Measurements from ENCODE around the gene RBFOX2. TPM values are rescaled to one million over a fixed set of nuclear protein-coding genes. Genes with fewer than 3 reads are reported as not detected.

RBFOX2 gene
- total and polyA plus RNA-seq, 11 donors, result 31.0 to 102 (median 84.0) TPM

DNA sequence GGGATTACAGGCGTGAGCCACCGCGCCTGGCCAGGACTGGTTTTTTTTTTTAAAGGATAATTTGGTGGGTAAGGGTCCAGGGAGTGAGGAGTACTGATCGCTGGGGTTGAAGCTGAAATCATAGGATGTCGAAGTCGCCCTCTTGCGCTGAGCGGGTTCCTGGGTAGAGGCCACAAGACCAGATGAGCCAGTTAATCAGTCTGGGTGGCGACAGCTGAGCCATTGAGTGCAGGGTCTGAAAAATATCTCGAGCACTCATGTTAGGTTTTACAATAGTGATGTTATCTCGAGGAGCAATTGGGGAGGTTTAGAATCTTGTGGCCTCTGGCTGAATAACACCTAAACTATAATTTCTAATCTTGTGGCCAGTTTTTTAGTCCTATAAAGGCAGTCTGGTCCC, 303.1 kb downstream of the RBFOX2 start:
- intact Hi-C loops (cut with DNase I), result loop anchor here in 1 of 10 donors (10.0 kb wide), 1 partner anchor 91 kb away; no protein-coding TSS in a partner anchor
- WGBS, 4 donors, result 82 to 85% (median 85%) methylated on average over 11 of the region's 11 CpGs
- DNase-seq (no peak), ATAC-seq (no peak)
- Histone ChIP-seq H3K9me3 (no peaks in the 10 kb centered on the region), H3K36me3 (no peaks in the 10 kb centered on the region), H3K4me1 (peaks cover 0 to 3% (median 0%) of the 10 kb centered on the region in 12 donors), H3K27ac (no peak overlapping the region), H3K27me3 (no peaks in the 10 kb centered on the region), H3K4me3 (no peak overlapping the region)
- TF ChIP-seq, protein P1, sequence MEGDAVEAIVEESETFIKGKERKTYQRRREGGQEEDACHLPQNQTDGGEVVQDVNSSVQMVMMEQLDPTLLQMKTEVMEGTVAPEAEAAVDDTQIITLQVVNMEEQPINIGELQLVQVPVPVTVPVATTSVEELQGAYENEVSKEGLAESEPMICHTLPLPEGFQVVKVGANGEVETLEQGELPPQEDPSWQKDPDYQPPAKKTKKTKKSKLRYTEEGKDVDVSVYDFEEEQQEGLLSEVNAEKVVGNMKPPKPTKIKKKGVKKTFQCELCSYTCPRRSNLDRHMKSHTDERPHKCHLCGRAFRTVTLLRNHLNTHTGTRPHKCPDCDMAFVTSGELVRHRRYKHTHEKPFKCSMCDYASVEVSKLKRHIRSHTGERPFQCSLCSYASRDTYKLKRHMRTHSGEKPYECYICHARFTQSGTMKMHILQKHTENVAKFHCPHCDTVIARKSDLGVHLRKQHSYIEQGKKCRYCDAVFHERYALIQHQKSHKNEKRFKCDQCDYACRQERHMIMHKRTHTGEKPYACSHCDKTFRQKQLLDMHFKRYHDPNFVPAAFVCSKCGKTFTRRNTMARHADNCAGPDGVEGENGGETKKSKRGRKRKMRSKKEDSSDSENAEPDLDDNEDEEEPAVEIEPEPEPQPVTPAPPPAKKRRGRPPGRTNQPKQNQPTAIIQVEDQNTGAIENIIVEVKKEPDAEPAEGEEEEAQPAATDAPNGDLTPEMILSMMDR (IDR thresholded peaks at IDR 0.05), result no peak
- no peak for TF ChIP-seq POLR2A (IDR thresholded peaks at IDR 0.05)

DNA sequence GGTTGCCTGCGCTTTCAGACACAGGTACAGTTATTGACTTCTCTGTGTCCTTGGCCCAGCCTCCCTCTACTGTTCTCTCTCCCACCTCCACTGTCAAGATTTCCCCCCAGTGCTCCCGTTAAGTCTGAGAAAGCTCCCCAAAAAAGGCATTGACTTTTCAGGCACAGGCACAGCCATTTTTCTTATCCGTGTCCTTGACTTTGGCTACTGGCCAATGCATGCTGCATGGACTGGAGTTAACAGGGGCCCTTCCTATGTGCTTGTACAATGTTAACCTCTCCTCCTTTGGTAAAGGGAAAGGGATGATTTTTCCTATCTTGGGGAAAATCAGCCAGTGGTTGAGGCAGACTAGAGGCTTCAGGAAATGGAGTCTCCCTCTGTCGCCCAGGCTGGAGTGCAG, 306.7 kb downstream of the RBFOX2 start:
- TF ChIP-seq, protein P1 (IDR thresholded peaks at IDR 0.05), result no peak
- TF ChIP-seq POLR2A (IDR thresholded peaks at IDR 0.05), result no peak
- Histone ChIP-seq H3K27ac (no peak overlapping the region), H3K36me3 (no peaks in the 10 kb centered on the region), H3K9me3 (no peaks in the 10 kb centered on the region), H3K4me3 (no peak overlapping the region), H3K27me3 (no peaks in the 10 kb centered on the region), H3K4me1 (peaks cover 0 to 3% (median 0%) of the 10 kb centered on the region in 12 donors)
- intact Hi-C loops (cut with DNase I), result loop anchor here in 1 of 10 donors (10.0 kb wide), 1 partner anchor 87 kb away; no protein-coding TSS in a partner anchor
- DNase-seq (no peak), ATAC-seq (no peak)
- 56 to 64% (median 59%) methylated on average over 4 of the region's 4 CpGs for WGBS, 4 donors

DNA sequence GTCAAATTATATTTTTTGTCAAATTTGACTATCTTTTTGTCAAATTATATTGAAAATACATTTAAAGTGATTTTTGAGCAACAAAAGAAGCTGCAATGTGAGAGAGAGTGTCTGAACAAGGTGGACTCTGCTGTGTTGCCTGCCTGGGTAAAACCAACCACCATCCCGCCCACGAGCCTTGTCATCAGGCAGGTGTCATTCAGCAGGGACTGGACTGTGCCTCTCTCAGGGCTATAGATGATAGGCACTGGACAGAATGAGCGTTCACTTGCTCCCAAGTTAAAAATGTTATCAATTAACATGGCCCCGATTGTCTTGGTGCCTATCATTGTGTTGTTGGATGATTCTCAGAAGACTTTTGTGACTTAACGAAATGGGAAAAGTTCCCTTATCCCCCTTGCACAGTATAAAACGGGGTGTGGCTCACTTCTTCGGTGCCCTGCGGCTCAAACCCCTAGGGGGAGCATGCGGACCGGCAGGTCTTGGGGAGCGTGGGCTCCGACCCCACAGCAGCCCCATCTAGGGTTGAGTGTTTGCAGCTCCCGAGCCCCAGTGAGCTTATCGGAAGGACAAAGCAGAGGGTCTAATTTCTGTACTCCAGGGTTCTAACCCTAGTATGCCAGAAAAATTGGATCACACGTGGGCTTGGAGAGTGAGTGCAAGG, 309.3 kb downstream of the RBFOX2 start:
- DNase-seq (no peak), ATAC-seq (no peak)
- Histone ChIP-seq H3K9me3 (no peaks in the 10 kb centered on the region), H3K27me3 (no peaks in the 10 kb centered on the region), H3K36me3 (no peaks in the 10 kb centered on the region), H3K4me1 (peaks cover 0 to 3% (median 0%) of the 10 kb centered on the region in 12 donors), H3K4me3 (no peak overlapping the region), H3K27ac (no peak overlapping the region)
- intact Hi-C loops (cut with DNase I), result no loop called here
- TF ChIP-seq POLR2A (IDR thresholded peaks at IDR 0.05), result no peak
- TF ChIP-seq, protein P1 (IDR thresholded peaks at IDR 0.05), result no peak
- WGBS, 4 donors, result 86 to 93% (median 88%) methylated on average over 14 to 15 of the region's 15 CpGs

DNA sequence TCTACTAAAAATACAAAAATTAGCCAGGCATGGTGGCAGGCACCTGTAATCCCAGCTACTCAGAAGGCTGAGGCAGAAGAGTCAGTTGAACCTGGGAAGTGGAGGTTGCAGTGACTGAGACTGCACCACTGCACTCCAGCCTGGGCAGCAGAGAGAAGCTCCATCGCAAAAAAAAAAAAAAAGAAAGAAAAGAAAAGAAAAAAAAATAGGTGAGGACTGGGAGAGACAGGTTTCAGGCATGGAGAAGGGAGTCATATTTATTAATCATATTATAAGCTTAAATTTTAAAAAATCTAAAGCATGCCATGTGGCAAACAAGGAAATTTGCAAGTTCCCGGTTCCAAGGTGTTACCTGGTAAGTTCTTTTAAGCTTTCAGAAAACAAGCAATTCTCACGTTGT, 311.1 kb downstream of the RBFOX2 start, which contains the start of gene APOL5:
Gene APOL5 (plus strand): TSS at position 301 of the 400 bp plus-strand sequence. CDS start 0 bp downstream, at position 301.
- WGBS, 4 donors, result 86 to 93% (median 90%) methylated on average over 3 of the region's 3 CpGs
- no peaks in the 10 kb centered on the region for H3K36me3 ChIP-seq
- TF ChIP-seq, protein P1 (IDR thresholded peaks at IDR 0.05), result no peak
- no peak for TF ChIP-seq POLR2A (IDR thresholded peaks at IDR 0.05)
- intact Hi-C loops (cut with DNase I), result no loop called here
- ATAC-seq (no peak), DNase-seq (no peak)
- H3K4me1 ChIP-seq, result peaks cover 0 to 3% (median 0%) of the 10 kb centered on the region in 12 donors
- no peaks in the 10 kb centered on the region for H3K27me3 ChIP-seq
- no peak within 1 kb of the TSS for H3K27ac ChIP-seq
- H3K9me3 ChIP-seq, result peaks cover 0 to 6% (median 0%) of the 10 kb centered on the region in 12 donors
- no peak within 1 kb of the TSS for H3K4me3 ChIP-seq
